SK-N-SH treated with all-trans-retinoic acid at 6 μM for 48 hours (cell line): ENCODE results near the gene EPHB6.

Experiments used
- ATAC-seq: fragments of 200-7000 bp; cut with Tn5 transposase; 3 replicates; pipeline ENCODE4 v1.9.1; 2020; ENCODE audit warnings: mild to moderate bottlenecking, moderate library complexity
- ARNTL ChIP-seq: fragments of 450-650 bp; formaldehyde crosslinking; IDR thresholded peaks from 2 replicates; pipeline ENCODE4 v1.5.0; 2020; ENCODE audit warnings: low read depth, mild to moderate bottlenecking, moderate library complexity, borderline replicate concordance
- BACH2 ChIP-seq: fragments of 250-450 bp; sonication (Bioruptor Pico); IDR thresholded peaks from 2 replicates; pipeline ENCODE4 v1.9.0; 2021; ENCODE audit warnings: mild to moderate bottlenecking, borderline replicate concordance
- CSDC2 ChIP-seq: fragments of 250-450 bp; sonication (Bioruptor Pico); IDR thresholded peaks from 2 replicates; pipeline ENCODE4 v1.5.0; 2020; ENCODE audit warnings: mild to moderate bottlenecking, moderate library complexity
- ESRRG ChIP-seq: fragments of 250-450 bp; sonication (Bioruptor Pico); IDR thresholded peaks from 2 replicates; pipeline ENCODE4 v1.6.1; 2021; ENCODE audit warnings: mild to moderate bottlenecking
- GLIS3 ChIP-seq: fragments of 250-450 bp; sonication (Bioruptor Pico); IDR thresholded peaks from 2 replicates; pipeline ENCODE4 v1.5.0; 2020; ENCODE audit warnings: mild to moderate bottlenecking, moderate library complexity
- ISL1 ChIP-seq: fragments of 250-450 bp; sonication (Bioruptor Pico); IDR thresholded peaks from 2 replicates; pipeline ENCODE4 v2.1.2; 2022; ENCODE audit warnings: mild to moderate bottlenecking, moderate library complexity
- OSR1 ChIP-seq: fragments of 250-450 bp; sonication (Bioruptor Pico); IDR thresholded peaks from 2 replicates; pipeline ENCODE4 v1.8.0; 2022; ENCODE audit warnings: moderate library complexity, mild to moderate bottlenecking, inconsistent platforms
- PPARA ChIP-seq: fragments of 250-450 bp; sonication (Bioruptor Pico); IDR thresholded peaks from 2 replicates; pipeline ENCODE4 v1.5.0; 2020; ENCODE audit warnings: mild to moderate bottlenecking, borderline replicate concordance
- RARB ChIP-seq: fragments of 250-450 bp; sonication (Bioruptor Pico); IDR thresholded peaks from 2 replicates; pipeline ENCODE4 v1.8.0; 2021; ENCODE audit warnings: mild to moderate bottlenecking, moderate library complexity
- TCF4 ChIP-seq: fragments of 250-450 bp; sonication (Bioruptor Pico); IDR thresholded peaks from 2 replicates; pipeline ENCODE4 v1.8.0; 2021; ENCODE audit warnings: mild to moderate bottlenecking, moderate library complexity, borderline replicate concordance
- TOX ChIP-seq: fragments of 250-450 bp; sonication (Bioruptor Pico); IDR thresholded peaks from 2 replicates; pipeline ENCODE4 v1.8.0; 2021; ENCODE audit warnings: mild to moderate bottlenecking, moderate library complexity, borderline replicate concordance
- ZC3H10 ChIP-seq: fragments of 250-450 bp; sonication (Bioruptor Pico); IDR thresholded peaks from 2 replicates; pipeline ENCODE4 v1.5.1; 2021; ENCODE audit warnings: mild to moderate bottlenecking, moderate library complexity
- ZFP3 ChIP-seq: fragments of 250-450 bp; sonication (Bioruptor Pico); IDR thresholded peaks from 2 replicates; pipeline ENCODE4 v1.5.0; 2020; ENCODE audit warnings: mild to moderate bottlenecking, moderate library complexity
- ZFP30 ChIP-seq: fragments of 450-650 bp; formaldehyde crosslinking; IDR thresholded peaks from 2 replicates; pipeline ENCODE4 v1.5.0; 2022; ENCODE audit warnings: mild to moderate bottlenecking, moderate library complexity
- ZNF565 ChIP-seq: fragments of 450-650 bp; formaldehyde crosslinking; conservative IDR thresholded peaks from 2 replicates; pipeline ENCODE4 v1.5.0; 2020; ENCODE audit warnings: low read depth, mild to moderate bottlenecking, moderate library complexity
- ZNF70 ChIP-seq: fragments of 450-650 bp; formaldehyde crosslinking; IDR thresholded peaks from 2 replicates; pipeline ENCODE4 v1.5.0; 2020; ENCODE audit warnings: mild to moderate bottlenecking, moderate library complexity
- ZNF8 ChIP-seq: fragments of 450-650 bp; formaldehyde crosslinking; IDR thresholded peaks from 2 replicates; pipeline ENCODE4 v1.5.0; 2020; ENCODE audit warnings: mild to moderate bottlenecking, moderate library complexity
- TF ChIP-seq, protein P1 (sequence below): fragments of 250-450 bp; sonication (Bioruptor Pico); IDR thresholded peaks from 2 replicates; pipeline ENCODE4 v1.8.0; 2020; ENCODE audit warnings: mild to moderate bottlenecking, moderate library complexity, borderline replicate concordance
- TF ChIP-seq, protein P2 (sequence below): fragments of 250-450 bp; sonication (Bioruptor Pico); IDR thresholded peaks from 2 replicates; pipeline ENCODE4 v1.5.0; 2020; ENCODE audit warnings: mild to moderate bottlenecking, moderate library complexity
- TF ChIP-seq, protein P3 (sequence below): fragments of 250-450 bp; sonication (Bioruptor Pico); IDR thresholded peaks from 2 replicates; pipeline ENCODE4 v1.5.1; 2021; ENCODE audit warnings: mild to moderate bottlenecking, moderate library complexity
- TF ChIP-seq, protein P4 (sequence below): fragments of 250-450 bp; sonication (Bioruptor Pico); IDR thresholded peaks from 2 replicates; pipeline ENCODE4 v1.8.0; 2021; ENCODE audit warnings: low read depth, mild to moderate bottlenecking, moderate library complexity, borderline replicate concordance
- TF ChIP-seq, protein P5 (sequence below): fragments of 250-450 bp; sonication (Bioruptor Pico); IDR thresholded peaks from 2 replicates; pipeline ENCODE4 v1.5.1; 2020; ENCODE audit warnings: low read depth, mild to moderate bottlenecking, moderate library complexity

EPHB6 gene

DNA sequence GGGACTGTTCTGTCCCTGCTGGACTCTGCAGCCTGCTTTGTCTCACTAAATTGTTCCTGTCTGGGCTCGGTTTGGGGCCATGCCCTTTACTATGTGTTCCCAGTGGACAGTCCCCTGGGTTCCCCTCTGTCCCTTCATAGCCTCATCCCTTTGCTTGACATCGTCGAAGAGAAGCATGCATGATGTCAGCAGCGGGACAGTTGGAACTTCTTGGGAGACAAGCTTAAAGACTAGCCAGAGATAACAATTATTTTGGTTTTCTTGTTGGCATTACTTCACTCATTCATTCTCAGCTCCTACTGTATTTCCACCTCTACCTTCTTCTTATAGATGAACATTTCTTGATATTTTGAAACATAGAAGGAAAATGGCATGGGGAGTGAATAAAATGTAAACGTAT is 2.7 kb downstream of the EPHB6 start:
- ATAC-seq, result no peak
- TF ChIP-seq, protein P1, sequence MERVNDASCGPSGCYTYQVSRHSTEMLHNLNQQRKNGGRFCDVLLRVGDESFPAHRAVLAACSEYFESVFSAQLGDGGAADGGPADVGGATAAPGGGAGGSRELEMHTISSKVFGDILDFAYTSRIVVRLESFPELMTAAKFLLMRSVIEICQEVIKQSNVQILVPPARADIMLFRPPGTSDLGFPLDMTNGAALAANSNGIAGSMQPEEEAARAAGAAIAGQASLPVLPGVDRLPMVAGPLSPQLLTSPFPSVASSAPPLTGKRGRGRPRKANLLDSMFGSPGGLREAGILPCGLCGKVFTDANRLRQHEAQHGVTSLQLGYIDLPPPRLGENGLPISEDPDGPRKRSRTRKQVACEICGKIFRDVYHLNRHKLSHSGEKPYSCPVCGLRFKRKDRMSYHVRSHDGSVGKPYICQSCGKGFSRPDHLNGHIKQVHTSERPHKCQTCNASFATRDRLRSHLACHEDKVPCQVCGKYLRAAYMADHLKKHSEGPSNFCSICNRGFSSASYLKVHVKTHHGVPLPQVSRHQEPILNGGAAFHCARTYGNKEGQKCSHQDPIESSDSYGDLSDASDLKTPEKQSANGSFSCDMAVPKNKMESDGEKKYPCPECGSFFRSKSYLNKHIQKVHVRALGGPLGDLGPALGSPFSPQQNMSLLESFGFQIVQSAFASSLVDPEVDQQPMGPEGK, result no peak
- TF ChIP-seq RARB, result no peak
- TF ChIP-seq ZC3H10 (CRISPR knock-in tag), result no peak
- TF ChIP-seq, protein P2, sequence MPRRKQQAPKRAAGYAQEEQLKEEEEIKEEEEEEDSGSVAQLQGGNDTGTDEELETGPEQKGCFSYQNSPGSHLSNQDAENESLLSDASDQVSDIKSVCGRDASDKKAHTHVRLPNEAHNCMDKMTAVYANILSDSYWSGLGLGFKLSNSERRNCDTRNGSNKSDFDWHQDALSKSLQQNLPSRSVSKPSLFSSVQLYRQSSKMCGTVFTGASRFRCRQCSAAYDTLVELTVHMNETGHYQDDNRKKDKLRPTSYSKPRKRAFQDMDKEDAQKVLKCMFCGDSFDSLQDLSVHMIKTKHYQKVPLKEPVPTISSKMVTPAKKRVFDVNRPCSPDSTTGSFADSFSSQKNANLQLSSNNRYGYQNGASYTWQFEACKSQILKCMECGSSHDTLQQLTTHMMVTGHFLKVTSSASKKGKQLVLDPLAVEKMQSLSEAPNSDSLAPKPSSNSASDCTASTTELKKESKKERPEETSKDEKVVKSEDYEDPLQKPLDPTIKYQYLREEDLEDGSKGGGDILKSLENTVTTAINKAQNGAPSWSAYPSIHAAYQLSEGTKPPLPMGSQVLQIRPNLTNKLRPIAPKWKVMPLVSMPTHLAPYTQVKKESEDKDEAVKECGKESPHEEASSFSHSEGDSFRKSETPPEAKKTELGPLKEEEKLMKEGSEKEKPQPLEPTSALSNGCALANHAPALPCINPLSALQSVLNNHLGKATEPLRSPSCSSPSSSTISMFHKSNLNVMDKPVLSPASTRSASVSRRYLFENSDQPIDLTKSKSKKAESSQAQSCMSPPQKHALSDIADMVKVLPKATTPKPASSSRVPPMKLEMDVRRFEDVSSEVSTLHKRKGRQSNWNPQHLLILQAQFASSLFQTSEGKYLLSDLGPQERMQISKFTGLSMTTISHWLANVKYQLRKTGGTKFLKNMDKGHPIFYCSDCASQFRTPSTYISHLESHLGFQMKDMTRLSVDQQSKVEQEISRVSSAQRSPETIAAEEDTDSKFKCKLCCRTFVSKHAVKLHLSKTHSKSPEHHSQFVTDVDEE, result no peak
- no peak for TF ChIP-seq BACH2 (CRISPR knock-in tag)
- no peak for TF ChIP-seq ZFP3 (CRISPR knock-in tag)
- TF ChIP-seq ZNF565 (CRISPR knock-in tag), result no peak
- TF ChIP-seq, protein P3, sequence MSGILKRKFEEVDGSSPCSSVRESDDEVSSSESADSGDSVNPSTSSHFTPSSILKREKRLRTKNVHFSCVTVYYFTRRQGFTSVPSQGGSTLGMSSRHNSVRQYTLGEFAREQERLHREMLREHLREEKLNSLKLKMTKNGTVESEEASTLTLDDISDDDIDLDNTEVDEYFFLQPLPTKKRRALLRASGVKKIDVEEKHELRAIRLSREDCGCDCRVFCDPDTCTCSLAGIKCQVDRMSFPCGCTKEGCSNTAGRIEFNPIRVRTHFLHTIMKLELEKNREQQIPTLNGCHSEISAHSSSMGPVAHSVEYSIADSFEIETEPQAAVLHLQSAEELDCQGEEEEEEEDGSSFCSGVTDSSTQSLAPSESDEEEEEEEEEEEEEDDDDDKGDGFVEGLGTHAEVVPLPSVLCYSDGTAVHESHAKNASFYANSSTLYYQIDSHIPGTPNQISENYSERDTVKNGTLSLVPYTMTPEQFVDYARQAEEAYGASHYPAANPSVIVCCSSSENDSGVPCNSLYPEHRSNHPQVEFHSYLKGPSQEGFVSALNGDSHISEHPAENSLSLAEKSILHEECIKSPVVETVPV (CRISPR knock-in tag), result no peak
- TF ChIP-seq TCF4 (CRISPR knock-in tag), result no peak
- TF ChIP-seq GLIS3 (CRISPR knock-in tag), result no peak
- no peak for TF ChIP-seq ISL1
- TF ChIP-seq ZNF70 (CRISPR knock-in tag), result no peak
- TF ChIP-seq, protein P4, sequence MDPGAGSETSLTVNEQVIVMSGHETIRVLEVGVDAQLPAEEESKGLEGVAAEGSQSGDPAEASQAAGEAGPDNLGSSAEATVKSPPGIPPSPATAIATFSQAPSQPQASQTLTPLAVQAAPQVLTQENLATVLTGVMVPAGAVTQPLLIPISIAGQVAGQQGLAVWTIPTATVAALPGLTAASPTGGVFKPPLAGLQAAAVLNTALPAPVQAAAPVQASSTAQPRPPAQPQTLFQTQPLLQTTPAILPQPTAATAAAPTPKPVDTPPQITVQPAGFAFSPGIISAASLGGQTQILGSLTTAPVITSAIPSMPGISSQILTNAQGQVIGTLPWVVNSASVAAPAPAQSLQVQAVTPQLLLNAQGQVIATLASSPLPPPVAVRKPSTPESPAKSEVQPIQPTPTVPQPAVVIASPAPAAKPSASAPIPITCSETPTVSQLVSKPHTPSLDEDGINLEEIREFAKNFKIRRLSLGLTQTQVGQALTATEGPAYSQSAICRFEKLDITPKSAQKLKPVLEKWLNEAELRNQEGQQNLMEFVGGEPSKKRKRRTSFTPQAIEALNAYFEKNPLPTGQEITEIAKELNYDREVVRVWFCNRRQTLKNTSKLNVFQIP (CRISPR knock-in tag), result no peak
- TF ChIP-seq, all 23 proteins: peak for 0

DNA sequence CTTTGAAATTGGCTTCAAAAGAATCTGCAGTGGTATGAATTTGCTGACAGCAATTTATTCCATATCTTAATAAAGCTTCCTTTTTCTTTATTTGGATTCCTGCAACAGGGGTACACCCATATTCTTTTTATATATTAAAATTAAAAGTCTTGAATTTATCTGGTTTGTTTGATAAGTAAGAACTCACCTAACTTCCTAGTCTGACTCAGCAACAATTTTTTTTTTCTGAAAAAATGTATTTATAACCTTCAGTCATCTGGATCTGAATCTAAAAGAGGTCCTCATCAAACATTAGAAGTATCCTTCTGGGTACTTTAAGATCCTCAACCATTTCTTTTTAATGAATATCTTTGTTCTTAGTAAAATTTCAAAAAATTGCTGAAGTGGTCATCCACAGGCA is 4.5 kb downstream of the EPHB6 start:
- ATAC-seq, result no peak
- TF ChIP-seq ESRRG, result no peak
- no peak for TF ChIP-seq BACH2 (CRISPR knock-in tag)

DNA sequence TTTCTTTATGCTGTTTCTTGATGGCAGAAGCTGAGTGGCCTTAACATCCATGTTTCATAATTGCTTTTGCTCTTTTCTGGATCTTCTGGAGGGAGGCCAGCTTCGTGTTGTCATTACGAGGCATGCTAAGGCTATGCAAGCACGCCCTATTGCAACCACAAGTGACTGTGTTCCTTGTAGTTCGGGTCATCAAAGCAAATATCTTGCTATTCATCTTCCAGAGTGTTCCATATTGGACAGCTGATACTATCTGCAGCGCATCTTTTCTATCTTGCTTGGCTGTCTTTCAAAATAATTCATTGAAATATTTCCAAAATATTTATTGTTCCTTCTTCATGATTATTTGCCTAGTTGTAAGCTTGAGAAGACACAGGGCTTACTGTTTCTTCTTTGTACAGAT is 5.0 kb downstream of the EPHB6 start:
- ATAC-seq, result no peak
- no peak for TF ChIP-seq ZC3H10 (CRISPR knock-in tag)

DNA sequence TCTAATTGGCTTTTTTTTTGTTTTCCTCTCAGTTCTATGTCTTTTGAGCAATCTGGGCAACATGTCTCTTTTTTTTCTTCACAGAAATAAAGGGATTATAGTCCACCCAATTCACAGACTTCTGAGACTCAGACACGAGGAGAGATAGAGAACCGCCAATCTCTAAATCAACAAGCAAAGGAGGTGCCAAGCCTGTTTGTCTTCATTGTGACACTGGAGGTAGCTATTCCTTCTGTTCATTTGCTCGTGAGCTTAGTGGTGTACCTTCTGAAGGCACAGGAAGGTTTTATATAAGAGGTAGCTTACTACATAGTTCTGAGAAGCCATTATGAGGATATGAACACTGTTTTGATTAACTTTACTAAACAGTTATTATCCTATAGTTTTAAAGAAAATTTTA is 6.1 kb downstream of the EPHB6 start:
- ATAC-seq, result no peak
- TF ChIP-seq, protein P5, sequence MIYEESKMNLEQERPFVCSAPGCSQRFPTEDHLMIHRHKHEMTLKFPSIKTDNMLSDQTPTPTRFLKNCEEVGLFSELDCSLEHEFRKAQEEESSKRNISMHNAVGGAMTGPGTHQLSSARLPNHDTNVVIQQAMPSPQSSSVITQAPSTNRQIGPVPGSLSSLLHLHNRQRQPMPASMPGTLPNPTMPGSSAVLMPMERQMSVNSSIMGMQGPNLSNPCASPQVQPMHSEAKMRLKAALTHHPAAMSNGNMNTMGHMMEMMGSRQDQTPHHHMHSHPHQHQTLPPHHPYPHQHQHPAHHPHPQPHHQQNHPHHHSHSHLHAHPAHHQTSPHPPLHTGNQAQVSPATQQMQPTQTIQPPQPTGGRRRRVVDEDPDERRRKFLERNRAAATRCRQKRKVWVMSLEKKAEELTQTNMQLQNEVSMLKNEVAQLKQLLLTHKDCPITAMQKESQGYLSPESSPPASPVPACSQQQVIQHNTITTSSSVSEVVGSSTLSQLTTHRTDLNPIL (CRISPR knock-in tag), result no peak
- TF ChIP-seq ESRRG (no peak), ZFP3 (CRISPR knock-in tag) (no peak), OSR1 (no peak), RARB (no peak), TOX (no peak), CSDC2 (CRISPR knock-in tag) (no peak), ARNTL (CRISPR knock-in tag) (no peak), TCF4 (CRISPR knock-in tag) (no peak), ZFP30 (CRISPR knock-in tag) (no peak), ZNF8 (no peak), PPARA (CRISPR knock-in tag) (no peak), ISL1 (no peak)
- TF ChIP-seq, protein P1, result no peak
- TF ChIP-seq, protein P4 (CRISPR knock-in tag), result no peak
